Esophagus muscularis mucosa (tissue), 4 donors: ENCODE measurements around the gene GRIK4.

Source experiments
- CTCF ChIP-seq, 3 experiments: fragments of 200-600 bp in 2 of 3; fragments of 450-650 bp in 1 of 3; sonication (generic) in 2 of 3; IDR thresholded peaks; one replicate each; pipeline ENCODE4 v1.5.1; 2017 to 2019; ENCODE audit warnings: antibody characterized with exemption in 3 of 3, mild to moderate bottlenecking in 2 of 3, moderate library complexity in 1 of 3
- EP300 ChIP-seq: sonication (generic); formaldehyde crosslinking; IDR thresholded peaks from one replicate; pipeline ENCODE4 v1.6.1; 2017; ENCODE audit warnings: antibody characterized with exemption
- POLR2A ChIP-seq: fragments of 450-650 bp; IDR thresholded peaks from one replicate; pipeline ENCODE4 v1.6.1; 2017; ENCODE audit warnings: antibody characterized with exemption, moderate library complexity, mild to moderate bottlenecking, low read depth
- POLR2AphosphoS5 ChIP-seq, 2 donors: sonication (generic); formaldehyde crosslinking; IDR thresholded peaks; one replicate each; pipeline ENCODE4 v1.6.1; 2017; ENCODE audit warnings: antibody characterized with exemption in 2 of 2

- TF ChIP-seq POLR2AphosphoS5 (IDR thresholded peaks at IDR 0.05) (no peak), CTCF (IDR thresholded peaks at IDR 0.05) (no peak), EP300 (no peak), POLR2A (no peak)
Observed at GRCh38 chr11:120903686-120904085, 392.1 kb downstream of the GRIK4 start.
